RKO (cell line): Measurements from ENCODE around the gene SLC5A10.
A peak's percentile ranks its signal among the peaks of the same experiment; 100 is the strongest.
"Not testable (repeated sequence)": the region's sequence is repeated elsewhere in the genome, so short reads cannot be mapped to it uniquely, and the experiment has no call there.

Source experiments
- DNase-seq: peaks from one replicate; pipeline ENCODE4 v3.0.0-alpha.2; 2016; ENCODE audit warnings: low spot score

The SLC5A10 gene

DNA sequence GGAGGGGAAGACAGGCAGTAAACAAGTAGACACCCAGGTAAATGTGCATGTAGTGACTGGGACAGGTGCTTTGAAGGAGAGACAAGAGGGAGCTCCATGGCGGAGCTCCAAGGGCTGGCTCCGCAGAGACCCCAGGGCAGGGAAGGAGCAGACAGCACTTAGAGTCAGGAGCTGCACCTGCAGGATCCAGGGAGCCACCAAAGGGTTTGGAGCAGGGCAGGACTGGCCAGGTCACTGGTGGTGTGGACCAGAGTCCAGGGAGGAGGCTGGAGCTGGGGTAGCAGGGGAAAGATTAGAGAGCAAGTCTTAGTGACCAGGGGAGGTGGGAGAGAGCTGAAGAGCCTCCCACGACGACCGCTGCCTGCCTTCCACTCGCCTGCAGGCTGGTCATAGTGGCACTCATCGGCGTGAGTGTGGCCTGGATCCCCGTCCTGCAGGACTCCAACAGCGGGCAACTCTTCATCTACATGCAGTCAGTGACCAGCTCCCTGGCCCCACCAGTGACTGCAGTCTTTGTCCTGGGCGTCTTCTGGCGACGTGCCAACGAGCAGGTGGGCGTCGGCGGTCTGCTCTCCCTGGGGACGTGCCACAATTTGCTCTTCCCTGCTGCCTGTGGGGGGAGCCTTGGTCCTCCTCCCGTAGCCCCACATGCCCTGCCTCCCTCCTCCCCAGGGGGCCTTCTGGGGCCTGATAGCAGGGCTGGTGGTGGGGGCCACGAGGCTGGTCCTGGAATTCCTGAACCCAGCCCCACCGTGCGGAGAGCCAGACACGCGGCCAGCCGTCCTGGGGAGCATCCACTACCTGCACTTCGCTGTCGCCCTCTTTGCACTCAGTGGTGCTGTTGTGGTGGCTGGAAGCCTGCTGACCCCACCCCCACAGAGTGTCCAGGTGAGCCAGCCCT is 67.3 kb downstream of the SLC5A10 start:
- DNase-seq: no peak

DNA sequence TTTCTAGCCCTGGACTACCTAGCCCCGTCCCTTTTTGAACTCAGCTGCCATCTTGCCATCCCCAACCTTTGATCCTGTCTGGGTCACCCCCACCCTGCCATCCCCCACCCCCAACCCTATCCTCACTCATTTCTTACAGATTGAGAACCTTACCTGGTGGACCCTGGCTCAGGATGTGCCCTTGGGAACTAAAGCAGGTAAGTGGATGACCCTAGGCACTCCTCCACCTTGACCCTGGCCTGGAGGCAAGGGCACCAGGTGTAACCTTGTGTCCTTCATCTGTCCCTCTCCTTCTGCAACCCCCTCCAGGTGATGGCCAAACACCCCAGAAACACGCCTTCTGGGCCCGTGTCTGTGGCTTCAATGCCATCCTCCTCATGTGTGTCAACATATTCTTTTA is 68.1 kb downstream of the SLC5A10 start:
- no peak for DNase-seq

DNA sequence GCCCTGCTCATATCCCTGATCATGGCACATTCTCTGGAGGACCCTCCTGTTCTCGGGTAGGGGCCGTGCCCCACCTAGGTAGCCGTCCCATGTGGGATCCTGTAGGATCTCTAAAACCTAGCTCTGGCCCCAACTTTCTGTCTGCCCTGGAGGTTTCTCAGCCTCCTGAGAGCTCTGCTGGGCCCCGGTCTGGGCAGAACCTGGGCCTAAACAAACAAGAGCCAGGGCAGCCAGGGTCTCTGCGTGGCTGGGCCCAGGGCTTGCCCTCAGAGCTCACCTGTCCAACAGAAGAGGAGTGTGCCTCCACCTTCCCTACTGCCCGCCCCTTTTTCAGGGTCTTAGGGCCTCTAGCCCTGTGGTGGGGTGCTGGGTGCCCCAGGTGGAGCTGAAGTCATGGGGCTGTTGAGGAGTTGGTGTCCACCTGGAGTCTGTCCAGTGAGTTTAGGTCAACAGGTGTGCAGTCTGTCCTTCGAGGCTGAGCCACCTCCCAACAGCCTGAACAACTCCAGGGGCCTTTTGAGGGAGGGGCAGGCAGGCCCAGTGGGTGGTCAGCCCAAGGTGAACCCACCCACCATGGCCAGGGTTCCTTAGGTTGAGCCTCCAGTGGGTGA is 69.2 kb downstream of the SLC5A10 start:
- not testable (repeated sequence) for DNase-seq

DNA sequence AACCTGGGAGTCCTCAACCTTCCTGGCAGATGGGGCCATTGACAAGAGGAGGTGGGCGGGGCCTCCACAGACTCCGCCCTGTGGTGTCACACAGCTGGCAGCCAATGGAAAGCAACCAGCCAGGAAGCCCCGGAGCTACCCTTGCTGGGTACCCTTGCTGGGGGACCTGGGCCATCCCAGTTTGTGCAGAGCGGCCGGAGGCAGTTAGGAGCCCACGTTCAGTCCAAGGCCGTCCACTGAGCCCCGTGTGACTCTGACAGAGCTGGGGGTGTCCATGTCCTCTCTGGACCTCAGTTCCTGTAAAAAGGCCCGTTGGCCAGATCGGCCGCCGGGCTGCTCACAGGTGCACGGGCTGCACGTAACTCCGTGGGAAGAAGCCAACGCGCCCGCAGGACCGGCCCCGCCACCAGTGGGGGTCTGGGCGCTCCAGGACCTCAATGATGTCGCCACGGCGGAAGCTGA is 69.7 kb downstream of the SLC5A10 start:
- DNase-seq: no peak

DNA sequence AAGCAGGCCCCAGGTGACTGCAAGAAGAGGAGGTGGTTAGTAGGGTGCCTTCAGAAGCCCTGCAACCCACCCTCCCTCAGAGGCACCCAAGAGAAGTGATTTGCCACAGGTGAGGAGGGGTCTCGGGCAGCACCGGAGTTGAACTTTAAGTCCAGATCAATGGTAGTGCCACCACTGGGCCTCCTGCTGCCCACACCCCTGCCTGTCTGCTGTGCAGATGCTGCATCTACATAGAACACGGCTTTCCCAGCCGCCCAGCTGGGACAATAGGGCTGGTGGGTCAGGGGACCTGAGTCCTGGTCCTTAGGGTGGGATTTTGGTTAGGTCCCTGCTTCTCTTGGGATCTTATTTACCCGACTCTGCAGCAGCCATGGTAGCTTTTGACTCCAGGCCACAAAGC is 70.2 kb downstream of the SLC5A10 start:
- DNase-seq: no peak

DNA sequence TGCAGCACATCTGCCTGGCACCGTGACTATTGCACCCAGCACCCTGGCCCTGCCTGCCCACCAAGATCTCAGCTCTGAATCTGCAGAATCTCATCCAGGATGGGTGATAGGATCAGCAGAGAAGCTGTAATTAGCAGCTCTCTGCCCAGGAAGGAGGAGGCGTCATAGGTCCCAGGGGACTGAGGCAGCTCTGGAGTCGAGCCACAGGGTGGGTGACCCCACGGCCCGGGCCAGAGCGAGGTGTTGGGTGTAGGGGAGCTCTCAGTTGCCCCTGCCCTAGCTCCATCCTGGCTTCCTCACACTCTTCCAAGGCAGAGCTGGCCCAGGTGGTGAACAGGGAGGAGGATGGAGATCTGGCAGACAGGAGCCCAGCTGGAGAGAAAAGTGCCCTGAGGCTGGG is 70.8 kb downstream of the SLC5A10 start:
- DNase-seq: no peak

DNA sequence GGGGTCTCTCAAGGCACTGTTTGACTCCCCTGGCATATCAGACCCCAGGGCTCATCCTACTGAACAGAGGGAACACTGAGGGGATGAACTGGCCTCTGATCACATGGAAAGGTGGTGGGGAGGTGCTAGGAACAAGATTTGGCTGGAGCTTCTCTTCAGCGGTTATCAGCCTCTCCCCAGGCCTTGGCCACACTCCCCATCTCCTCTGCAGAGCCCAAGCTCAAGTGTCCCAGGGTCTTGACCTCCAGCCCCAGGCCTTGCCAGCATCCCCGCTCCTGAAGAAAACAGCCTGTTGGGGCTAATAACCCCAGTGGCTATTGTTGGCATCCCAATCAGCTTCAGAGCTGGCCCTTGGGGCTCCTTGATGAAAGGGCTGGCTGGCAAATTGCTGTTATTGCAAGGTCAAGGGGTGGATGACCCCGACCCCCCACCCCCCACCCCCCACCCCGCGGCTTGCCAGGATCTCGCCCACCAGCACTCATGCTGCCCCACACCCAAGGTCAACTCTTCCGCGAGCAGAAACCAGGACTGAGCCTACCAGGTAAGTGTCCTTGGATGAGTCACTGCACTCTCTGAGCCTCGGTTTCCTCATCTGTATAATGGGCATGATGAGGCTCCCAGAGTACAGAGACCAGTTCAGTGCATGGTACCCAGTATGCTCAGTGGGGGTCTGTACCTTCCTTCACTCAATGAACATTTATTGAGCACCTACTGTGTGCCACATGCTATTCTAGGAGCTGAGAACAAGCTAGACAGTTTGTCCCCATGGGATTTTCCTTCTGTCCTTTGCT is 71.4 kb downstream of the SLC5A10 start:
- no peak for DNase-seq

DNA sequence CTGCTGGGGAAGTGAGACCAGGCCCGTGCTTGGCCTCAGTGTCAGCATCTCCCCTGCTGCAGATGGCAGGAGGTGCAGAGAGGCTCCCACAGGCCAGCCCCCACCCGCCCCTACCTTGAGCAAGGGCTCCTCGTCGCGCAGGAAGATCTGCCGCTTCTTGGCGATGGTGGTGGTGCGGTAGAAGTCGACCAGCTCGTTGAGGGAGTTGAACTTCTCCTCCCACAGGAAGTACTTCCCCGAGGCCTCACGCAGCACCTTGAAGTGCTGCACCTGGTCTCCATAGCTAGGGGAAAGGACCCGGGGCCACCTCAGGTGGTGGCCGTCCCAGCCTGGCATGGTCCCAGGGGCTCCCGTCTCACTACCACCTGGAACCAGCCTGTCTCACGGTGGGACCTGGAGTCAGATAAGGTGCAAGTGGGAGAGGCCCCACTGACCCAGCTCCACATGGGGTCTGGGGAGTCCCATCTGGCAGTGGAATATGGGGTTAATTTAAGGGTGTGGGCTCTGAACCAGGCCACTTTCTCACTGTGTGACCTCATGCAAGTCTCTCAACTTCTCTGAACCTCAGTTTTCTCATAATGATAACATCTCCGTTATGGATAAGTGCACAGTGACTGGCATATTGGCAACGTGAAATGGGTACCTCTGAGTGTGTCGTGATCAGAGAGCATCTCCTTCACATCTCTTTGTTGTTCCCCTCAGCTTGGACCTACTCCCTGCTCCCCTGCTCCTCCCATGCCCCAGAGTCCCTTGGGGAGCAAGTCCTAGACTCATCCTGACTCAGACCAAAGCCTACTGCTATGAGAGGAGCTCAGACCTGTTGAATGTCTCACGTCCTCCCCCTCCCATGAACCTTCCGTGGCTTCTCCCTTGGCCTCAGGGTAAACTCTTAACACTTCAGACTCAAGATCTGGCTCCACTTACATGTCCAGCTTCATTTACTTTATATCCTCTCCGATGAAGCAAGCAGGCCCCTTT is 72.4 kb downstream of the SLC5A10 start:
- DNase-seq: peak; percentile 32

DNA sequence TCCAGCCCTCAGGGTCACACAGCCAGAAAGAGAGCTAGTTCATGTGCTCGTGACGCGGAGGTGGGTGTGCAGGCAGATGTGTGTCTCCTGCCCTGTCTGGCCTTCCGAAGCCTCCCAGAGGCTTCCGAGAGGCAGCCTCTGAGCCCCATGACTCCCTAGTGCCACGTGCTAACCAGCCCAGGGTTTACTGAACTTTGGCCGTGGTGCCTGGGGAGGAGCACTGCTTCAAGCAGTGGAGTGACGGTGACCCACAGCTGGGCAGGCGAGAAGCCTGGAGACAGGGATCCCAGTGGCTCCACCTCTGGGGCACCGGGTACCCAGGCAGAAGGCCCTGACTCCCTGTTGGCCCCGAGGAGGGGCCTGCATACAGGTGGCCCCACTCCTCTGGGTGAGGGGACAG is 76.7 kb downstream of the SLC5A10 start:
- not testable (repeated sequence) for DNase-seq

DNA sequence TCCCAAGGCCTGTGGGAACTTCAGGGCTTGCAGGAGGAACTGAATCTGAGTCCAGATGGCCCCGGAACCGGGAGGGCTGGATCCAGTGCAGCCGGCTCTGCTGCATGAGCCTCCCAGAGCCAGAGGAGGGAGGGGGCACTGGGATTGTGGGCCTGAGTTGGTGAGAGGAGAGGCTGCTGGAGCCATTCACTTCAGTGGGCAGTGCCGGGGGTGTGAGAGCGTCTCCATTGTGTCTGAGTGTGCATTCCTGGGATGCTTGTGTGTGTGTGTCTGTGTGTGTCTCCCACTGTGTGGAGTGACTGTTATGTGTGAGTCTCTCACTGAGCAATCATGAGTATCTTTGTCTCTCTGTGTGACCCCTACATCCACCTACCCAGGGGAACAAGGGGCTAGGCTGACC is 77.8 kb downstream of the SLC5A10 start:
- DNase-seq: not testable (repeated sequence)

DNA sequence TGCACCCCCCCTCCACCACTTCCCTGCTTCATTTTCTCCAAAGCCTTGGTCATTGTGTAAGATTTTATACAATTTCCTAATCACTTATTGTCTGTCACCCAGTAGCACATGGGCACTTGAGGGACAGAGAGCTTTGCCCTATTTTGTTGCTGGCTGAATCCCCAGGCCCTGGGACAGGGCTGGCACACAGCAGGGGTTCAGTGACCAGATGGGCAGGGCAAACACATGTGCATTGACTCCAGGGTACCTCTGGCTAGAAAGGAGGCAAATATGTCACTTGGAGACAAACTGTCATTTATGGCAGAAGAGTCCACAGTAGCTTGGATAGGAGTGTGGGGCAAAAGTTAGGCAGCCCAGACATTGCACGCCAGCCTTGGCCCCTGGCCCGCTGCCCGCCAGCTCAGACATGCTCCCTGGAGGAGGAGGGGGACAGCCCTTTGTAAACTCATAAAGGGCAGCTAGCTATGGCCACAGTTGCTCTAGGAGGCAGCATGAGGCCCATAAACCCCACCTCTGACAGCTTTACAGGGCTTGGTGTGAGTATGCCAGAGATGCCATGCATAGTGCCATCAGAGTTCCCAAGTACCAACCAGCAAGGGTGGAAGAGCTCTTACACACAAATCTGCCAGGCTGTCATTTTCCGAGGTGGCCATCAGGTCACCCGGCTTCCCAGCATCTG is 78.9 kb downstream of the SLC5A10 start:
- DNase-seq: not testable (repeated sequence)

DNA sequence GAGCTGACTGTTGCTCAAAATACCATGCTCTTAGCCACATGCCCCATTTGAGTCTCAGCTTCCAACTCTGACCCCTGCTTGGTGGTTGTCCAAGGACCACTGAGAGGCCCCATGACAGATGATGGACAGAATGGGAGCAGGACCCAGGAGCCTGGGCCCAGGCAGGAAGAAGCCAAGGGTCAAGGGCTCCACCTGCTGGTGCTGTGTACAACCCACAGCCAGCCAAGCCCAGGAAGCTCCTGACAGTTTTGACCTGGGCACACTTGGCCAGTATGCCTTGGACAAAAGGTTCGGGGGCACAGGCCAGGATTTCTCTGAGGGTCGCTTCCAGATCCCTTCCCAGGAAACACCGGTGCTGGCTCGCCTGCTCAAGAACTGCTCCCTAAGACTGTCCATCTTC is 79.8 kb downstream of the SLC5A10 start:
- not testable (repeated sequence) for DNase-seq

DNA sequence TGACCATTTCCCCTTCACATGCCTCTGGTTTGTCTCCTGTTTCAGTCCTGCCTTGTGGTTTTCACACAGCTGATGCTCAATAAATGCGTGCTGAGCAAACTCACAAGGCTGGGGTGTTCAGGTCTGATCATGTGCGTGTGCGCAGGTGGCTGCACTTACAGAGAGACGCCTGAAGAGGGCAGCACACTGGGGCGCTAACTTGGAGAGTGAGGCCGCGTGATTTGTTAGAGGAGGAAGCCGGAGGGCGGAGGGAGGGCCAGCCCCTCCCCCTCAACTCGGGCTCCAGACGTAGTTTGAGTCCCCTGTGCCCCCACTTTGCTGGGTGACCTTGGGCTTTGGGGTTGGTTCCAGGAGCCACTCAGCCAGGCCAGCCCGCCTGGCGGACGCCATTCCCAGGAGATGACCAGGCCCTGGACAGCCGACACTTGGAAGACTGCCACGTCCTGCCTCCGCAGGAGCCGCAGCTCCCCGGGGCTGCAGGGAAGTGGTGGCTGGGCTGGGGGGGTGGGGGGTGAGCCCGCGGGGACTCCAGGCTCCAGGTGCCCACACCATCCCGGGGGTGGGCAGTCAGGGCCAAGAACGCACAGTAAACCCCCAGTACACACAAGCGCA is 80.5 kb downstream of the SLC5A10 start:
- not testable (repeated sequence) for DNase-seq

DNA sequence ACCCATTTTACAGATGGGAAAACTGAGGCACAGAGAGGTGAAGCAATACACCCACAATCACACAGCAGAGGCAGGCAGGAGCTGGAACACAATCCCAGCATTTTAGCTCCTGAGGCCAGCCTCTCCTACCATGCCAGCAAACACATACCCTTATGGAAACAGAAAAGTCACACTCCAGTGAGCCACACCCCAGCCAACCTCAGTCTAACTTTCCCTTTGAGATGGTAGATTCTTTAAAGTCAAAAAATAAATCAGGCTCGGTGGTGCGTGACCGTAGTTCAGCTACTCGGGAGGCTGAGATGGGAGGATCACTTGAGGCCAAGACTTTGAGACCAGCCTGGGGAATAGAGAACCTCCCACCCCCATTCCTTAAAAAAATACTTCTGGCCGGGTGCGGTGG is 84.2 kb downstream of the SLC5A10 start:
- DNase-seq: not testable (repeated sequence)

DNA sequence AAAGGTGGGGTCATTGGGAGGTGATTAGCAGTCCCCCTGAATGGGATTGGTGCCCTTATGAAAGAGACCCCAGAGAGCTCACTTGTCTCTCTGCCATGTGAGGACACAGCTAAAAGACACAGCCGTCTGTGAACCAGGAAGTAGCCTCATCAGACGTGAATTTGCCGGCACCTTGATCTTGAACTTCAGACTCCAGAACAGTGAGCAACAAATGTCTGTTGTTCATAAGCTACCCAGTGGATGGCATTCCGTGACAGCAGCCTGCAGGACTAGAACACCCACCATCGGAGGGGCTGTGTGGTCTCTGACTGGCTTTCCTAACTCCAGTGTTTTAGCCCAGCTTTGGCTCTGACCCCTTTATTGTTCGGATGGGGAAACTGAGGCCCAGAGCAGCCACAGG is 85.6 kb downstream of the SLC5A10 start:
- not testable (repeated sequence) for DNase-seq

DNA sequence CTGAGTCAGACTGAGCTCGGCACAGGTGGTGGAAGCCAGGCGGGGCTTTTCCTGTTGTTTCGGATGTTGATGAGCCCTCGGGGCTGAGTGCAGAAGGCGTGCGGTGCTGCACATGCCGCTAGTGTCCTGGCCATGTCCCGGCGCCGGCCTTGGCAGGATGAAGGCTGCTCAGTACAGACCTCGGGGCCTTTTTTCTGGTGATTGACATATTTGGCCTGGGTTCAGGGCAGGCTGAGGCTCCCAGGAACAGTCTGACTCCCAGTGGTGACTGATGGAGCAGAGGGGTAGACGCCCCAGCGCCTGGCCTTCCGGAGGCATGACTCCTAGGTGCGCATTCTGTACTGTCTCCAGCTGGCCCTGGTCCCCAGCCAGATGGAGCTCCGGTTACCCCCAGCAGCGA is 86.0 kb downstream of the SLC5A10 start:
- DNase-seq: not testable (repeated sequence)

DNA sequence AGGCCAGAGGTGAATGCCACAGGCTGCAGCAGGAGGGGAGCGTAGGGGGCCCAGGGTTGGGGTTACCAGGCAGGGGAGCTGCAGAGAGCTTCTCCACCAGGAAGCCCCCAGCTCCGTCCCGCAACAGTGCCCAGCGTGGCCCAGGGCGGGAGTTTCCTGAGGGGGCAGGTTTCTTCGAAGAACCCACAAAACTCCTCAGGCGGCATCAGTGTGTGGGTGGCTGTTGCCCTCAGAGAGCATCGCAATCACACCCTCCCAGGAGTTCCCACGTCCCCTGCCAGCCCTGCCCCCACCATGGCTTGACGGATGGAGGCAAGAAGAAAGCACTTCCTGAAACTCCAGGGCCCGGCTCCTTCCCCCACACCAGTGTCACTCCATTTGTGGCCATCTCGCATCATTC is 86.8 kb downstream of the SLC5A10 start:
- not testable (repeated sequence) for DNase-seq

DNA sequence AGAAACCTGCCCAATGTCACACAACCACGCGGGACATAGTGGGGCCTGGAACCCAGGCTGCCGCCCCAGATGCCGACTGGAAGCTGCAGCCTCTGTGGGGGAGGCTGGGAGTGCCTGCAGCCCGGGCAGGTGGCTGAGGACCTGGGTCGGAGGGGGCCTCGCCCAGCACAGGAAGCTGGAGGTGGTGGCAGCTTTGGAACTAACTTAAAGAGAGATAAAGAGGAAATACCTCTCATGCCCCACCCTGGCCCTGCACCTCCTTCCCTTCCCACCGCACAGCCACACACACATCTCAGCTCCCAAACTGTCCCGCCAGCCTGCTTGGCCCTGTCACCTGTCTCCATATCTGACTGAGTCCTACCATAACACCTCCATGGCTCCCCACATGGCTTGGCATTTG is 88.4 kb downstream of the SLC5A10 start:
- DNase-seq: not testable (repeated sequence)

DNA sequence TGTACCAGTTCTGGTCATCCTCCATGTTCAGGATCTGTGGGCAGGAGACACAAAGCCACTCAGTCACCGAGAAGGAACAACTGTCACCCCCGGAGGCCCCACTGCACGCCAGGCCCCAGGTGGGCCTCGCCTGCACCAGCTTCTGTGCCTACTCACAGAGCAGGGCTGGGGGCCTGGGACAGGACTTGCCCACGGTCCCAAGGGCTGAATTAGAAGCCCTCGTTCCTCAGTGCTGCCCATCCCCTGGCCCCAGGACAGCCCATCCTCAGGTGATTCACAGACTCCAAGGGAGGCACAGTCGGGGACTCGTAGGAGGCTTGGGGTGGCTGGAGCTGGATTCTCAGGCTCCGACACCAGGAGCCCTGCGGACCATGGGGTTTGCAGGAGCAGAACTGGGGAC is 89.9 kb downstream of the SLC5A10 start:
- DNase-seq: not testable (repeated sequence)

DNA sequence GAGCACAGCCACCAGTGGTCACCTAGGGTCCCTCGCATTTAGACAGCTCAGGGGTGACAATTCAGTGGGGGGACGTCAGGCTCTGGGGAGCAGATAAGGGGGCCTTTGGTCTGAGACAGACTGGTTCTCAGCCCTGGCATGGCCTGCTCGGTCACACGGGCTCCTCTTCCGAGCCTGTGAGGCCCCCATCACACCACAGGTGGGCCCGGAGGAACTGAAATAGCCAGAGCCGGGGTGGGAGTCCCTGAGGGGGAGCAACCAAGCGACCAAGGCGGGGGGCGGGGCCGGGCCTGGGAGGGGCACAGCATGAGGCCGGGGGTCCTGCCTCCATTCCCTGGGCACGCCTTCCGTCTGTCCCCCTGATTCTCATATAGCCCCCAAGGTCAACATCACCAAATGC is 90.4 kb downstream of the SLC5A10 start:
- DNase-seq: not testable (repeated sequence)
